ENCODE results near the gene OSBPL10. TPM values are rescaled to one million over a fixed set of nuclear protein-coding genes. Genes with fewer than 3 reads are reported as not detected.

The OSBPL10 gene
- polyA plus RNA-seq, 2 of the 4 experiments (the other 2 are of a cell fraction), result 9.2 to 17.0 TPM

DNA sequence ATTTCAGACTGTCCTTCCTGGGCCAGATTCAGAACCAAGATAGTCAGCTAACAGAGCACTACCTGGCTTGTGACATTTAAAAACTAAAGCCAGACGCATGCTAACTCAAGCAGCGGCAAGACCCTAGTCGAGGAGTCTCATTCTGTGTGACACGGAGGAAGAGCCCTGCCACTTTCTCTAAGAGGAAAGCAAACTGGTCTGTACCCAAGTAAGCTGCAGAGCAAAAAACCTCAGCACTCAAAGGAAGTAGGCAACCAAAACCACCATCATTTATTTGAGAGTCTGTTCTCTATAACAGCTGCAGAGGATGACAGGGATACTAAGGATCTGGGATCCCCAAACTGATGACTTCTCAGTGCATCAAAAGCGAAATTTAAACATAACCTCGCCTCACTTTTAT, 152.1 kb downstream of the OSBPL10 start:
- no peak overlapping the region for H3K4me3 ChIP-seq
- no peak for TF ChIP-seq KDM5A (IDR thresholded peaks at IDR 0.05)
- TF ChIP-seq CBX2 (IDR thresholded peaks at IDR 0.05; ENCODE audit: borderline replicate concordance, low read depth), result no peak
- TF ChIP-seq ZNF302 (CRISPR knock-in tag; IDR thresholded peaks at IDR 0.05), result no peak
- no peak for TF ChIP-seq JUNB (IDR thresholded peaks at IDR 0.05)
- no peak for TF ChIP-seq RAD21 (conservative IDR thresholded peaks at IDR 0.05 in 1 of 2, IDR thresholded peaks at IDR 0.05 in 1 of 2)
- TF ChIP-seq RFX5 (IDR thresholded peaks at IDR 0.05), result no peak
- TF ChIP-seq HOXB5 (CRISPR knock-in tag; IDR thresholded peaks at IDR 0.05), result no peak
- TF ChIP-seq, protein P1, sequence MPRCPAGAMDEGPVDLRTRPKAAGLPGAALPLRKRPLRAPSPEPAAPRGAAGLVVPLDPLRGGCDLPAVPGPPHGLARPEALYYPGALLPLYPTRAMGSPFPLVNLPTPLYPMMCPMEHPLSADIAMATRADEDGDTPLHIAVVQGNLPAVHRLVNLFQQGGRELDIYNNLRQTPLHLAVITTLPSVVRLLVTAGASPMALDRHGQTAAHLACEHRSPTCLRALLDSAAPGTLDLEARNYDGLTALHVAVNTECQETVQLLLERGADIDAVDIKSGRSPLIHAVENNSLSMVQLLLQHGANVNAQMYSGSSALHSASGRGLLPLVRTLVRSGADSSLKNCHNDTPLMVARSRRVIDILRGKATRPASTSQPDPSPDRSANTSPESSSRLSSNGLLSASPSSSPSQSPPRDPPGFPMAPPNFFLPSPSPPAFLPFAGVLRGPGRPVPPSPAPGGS (IDR thresholded peaks at IDR 0.05), result no peak
- no peak for TF ChIP-seq NR3C1 (IDR thresholded peaks at IDR 0.05)
- FAIRE-seq (no peak), DNase-seq (ENCODE audit: low read depth in 1 of 2, low spot score in 1 of 2) (no peak), ATAC-seq (no peak)
- ChIA-PET POLR2A (no interaction called here), CTCF (no interaction called here)
- H3K4me1 ChIP-seq, result peaks cover 4% of the 10 kb centered on the region; the same call in 1 of the 3 replicates
- no peaks in the 10 kb centered on the region for H3K9me3 ChIP-seq
- WGBS (ENCODE audit: missing lambda C conversion rate), result 86% methylated on average over 6 of the region's 6 CpGs
- H3K27ac ChIP-seq, result no peak overlapping the region
- no peak overlapping the region for H3K4me2 ChIP-seq

DNA sequence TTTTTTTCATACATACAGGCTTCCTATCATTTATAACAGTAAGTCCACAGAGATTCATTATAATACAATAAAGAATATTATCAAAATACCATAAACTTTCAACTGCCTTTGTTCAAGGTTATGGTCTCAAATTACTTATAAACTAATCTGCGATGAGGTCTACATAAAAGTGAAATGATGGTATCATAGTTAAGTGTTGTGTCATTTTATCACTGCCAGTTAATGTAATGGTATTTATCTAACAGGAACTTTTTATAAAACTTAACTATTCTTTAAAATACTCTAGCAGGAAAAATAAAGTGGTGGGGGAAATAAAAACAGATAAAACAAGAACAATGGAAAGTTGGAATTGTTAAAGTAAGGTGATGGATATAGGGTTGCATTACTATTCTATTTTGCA, 153.1 kb downstream of the OSBPL10 start:
- DNase-seq (ENCODE audit: low read depth in 1 of 2, low spot score in 1 of 2) (no peak), FAIRE-seq (no peak), ATAC-seq (no peak)
- peaks cover 4% of the 10 kb centered on the region; the same call in 1 of the 3 replicates for H3K4me1 ChIP-seq
- H3K9me3 ChIP-seq, result no peaks in the 10 kb centered on the region
- WGBS (ENCODE audit: missing lambda C conversion rate), result 94% methylated on average over 1 of the region's 1 CpG
- H3K4me2 ChIP-seq, result no peak overlapping the region
- no peak overlapping the region for H3K4me3 ChIP-seq
- H3K27ac ChIP-seq, result no peak overlapping the region
- TF ChIP-seq SREBF2 (IDR thresholded peaks at IDR 0.05) (no peak), CHD2 (IDR thresholded peaks at IDR 0.05; ENCODE audit: low read length, partially characterized antibody) (no peak)
- ChIA-PET POLR2A (interaction anchor here (0.6 kb wide), 1 partner anchor 28 kb away, joined by 4 read pairs; no protein-coding TSS in a partner anchor), CTCF (no interaction called here)

DNA sequence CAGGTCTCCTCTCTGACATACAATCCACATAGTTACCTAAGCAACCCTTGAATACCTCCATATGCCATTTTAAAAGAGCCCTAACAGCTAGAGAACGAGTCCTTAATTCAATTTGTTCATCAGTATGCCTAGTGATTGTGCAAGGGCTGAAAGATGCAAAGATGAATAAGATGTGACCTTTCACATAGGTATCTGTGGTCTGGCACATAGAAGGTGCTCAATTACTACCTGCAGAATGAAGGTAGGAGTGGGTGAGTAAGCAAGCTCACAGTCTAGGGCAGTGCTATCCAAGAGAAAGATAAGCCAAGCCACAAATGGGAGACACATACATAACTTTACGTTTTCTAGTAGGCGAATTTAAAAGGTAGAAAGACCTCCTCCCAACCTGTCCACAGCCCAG, 157.9 kb downstream of the OSBPL10 start:
- DNase-seq (ENCODE audit: low read depth in 1 of 2, low spot score in 1 of 2) (no peak), FAIRE-seq (no peak), ATAC-seq (no peak)
- Histone ChIP-seq H3K4me3 (no peak overlapping the region), H3K27ac (no peak overlapping the region), H3K4me1 (no peaks in the 10 kb centered on the region), H3K9me3 (no peaks in the 10 kb centered on the region), H3K4me2 (no peak overlapping the region)
- ChIA-PET POLR2A (no interaction called here), CTCF (no interaction called here)
- no peak for TF ChIP-seq GATA3 (IDR thresholded peaks at IDR 0.05; ENCODE audit: borderline replicate concordance)
- WGBS (ENCODE audit: missing lambda C conversion rate), result 66% methylated on average over 3 of the region's 3 CpGs

DNA sequence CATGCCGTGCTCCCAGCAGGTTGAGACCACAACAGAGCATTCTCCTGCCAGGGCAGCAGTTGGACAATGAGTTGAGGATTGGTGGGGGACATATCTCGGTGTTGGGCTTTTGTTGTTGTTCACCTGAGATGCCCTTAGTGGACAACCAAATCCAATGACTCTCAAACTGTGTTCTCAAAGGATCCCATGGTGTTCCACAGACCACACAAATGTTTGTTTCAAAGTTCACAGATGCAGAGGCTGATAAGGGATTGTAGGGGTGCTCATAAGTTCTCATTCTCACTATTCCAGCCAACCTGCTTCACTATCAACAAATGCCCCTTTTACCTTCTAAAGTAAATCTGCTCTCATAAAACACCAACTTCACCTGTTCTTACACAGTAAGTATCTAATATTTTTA, 159.9 kb downstream of the OSBPL10 start:
- TF ChIP-seq CHD2 (IDR thresholded peaks at IDR 0.05; ENCODE audit: low read length, partially characterized antibody) (no peak), CHD4 (IDR thresholded peaks at IDR 0.05; ENCODE audit: borderline replicate concordance) (no peak), ZC3H11A (IDR thresholded peaks at IDR 0.05) (no peak), RFX5 (IDR thresholded peaks at IDR 0.05) (no peak), PHF8 (IDR thresholded peaks at IDR 0.05; ENCODE audit: borderline replicate concordance, low read depth) (no peak), RARB (CRISPR knock-in tag; IDR thresholded peaks at IDR 0.05) (no peak), EP300 (IDR thresholded peaks at IDR 0.05) (no peak), NFE2L2 (conservative IDR thresholded peaks at IDR 0.05; ENCODE audit: low read length) (no peak), FOSB (CRISPR knock-in tag; IDR thresholded peaks at IDR 0.05) (no peak), POLR2A (IDR thresholded peaks at IDR 0.05; ENCODE audit: low read length) (no peak), FOSL2 (IDR thresholded peaks at IDR 0.05) (no peak), FOSL2 (CRISPR knock-in tag; IDR thresholded peaks at IDR 0.05) (no peak), JUNB (IDR thresholded peaks at IDR 0.05) (no peak), MYC (IDR thresholded peaks at IDR 0.05; ENCODE audit: borderline replicate concordance, low read length) (no peak), TFCP2L1 (CRISPR knock-in tag; IDR thresholded peaks at IDR 0.05) (no peak), HOXB5 (CRISPR knock-in tag; IDR thresholded peaks at IDR 0.05) (no peak)
- TF ChIP-seq, protein P2, sequence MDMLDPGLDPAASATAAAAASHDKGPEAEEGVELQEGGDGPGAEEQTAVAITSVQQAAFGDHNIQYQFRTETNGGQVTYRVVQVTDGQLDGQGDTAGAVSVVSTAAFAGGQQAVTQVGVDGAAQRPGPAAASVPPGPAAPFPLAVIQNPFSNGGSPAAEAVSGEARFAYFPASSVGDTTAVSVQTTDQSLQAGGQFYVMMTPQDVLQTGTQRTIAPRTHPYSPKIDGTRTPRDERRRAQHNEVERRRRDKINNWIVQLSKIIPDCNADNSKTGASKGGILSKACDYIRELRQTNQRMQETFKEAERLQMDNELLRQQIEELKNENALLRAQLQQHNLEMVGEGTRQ (IDR thresholded peaks at IDR 0.05), result no peak
- Histone ChIP-seq H3K4me1 (no peaks in the 10 kb centered on the region), H3K9me3 (no peaks in the 10 kb centered on the region), H3K27ac (no peak overlapping the region), H3K4me2 (no peak overlapping the region), H3K4me3 (no peak overlapping the region)
- ChIA-PET POLR2A (no interaction called here), CTCF (no interaction called here)
- 74% methylated on average over 2 of the region's 2 CpGs for WGBS (ENCODE audit: missing lambda C conversion rate)
- ATAC-seq (no peak), FAIRE-seq (no peak), DNase-seq (ENCODE audit: low read depth in 1 of 2, low spot score in 1 of 2) (no peak)

All from A549 (cell line).